ENCODE data around the gene GSTM1. TPM values are rescaled to one million over a fixed set of nuclear protein-coding genes. Genes with fewer than 3 reads are reported as not detected.

The GSTM1 gene
- total and polyA plus RNA-seq, 10 donors, result 0.47 to 98.6 (median 65.0) TPM; not detected in 3

DNA sequence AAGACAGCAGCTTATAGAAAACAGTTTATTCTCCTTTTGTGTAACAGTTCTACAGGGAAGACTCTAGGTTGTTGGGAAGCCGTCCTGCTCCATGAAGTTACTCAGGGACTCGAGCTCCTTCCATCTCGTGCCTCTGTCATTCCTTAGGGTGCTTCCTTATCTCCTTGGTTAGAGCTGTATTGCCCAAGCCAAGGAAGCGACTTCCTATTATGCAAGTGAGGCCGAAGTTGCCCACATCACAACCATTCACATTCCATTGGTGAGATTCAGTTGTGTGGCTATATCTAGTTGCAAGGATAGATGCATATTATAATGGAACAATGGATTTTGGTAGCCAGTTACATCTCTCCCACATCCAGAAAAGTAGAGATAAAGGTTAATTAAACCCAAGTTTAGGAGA is 33.4 kb downstream of the GSTM1 start:
- TF ChIP-seq POLR2AphosphoS5 (IDR thresholded peaks at IDR 0.05), result no peak
- no peak for TF ChIP-seq POLR2A (IDR thresholded peaks at IDR 0.05)
- no peak for TF ChIP-seq CTCF (IDR thresholded peaks at IDR 0.05 in 8 of 11, conservative IDR thresholded peaks at IDR 0.05 in 3 of 11)
- no peak overlapping the region for H3K27ac ChIP-seq
- no peaks in the 10 kb centered on the region for H3K27me3 ChIP-seq (replicated peaks in 1 of 7)
- no peaks in the 10 kb centered on the region for H3K4me1 ChIP-seq
- no peaks in the 10 kb centered on the region for H3K36me3 ChIP-seq
- intact Hi-C loops (cut with DNase I; ENCODE audit: low total_unique reads), result no loop called here
- no peak overlapping the region for H3K4me3 ChIP-seq
- H3K9me3 ChIP-seq, result no peaks in the 10 kb centered on the region
- 57 to 86% (median 71%) methylated on average over 5 of the region's 5 CpGs for WGBS, 5 donors
- DNase-seq, result no peak

DNA sequence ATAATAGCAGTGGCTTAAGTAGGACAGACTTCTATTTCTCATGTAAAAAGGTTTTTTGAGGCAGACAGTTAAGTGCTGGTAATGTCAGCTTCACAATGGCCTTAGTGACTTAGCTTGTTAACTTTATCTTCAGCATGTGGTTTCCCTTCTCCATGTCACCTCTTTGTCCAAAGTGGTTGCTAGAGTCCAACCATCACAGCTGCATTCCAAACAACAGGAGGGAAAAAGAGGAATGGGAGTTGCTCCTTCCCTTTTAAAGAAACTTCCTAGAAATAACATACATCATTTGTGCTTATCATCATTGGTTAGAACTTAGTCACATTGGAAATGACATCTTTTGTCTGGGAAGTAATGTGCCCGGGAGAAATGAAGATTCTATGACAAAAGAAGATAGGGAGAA is 34.4 kb downstream of the GSTM1 start:
- Histone ChIP-seq H3K4me3 (no peak overlapping the region), H3K27me3 (replicated peaks in 1 of 7) (no peaks in the 10 kb centered on the region), H3K27ac (no peak overlapping the region), H3K36me3 (no peaks in the 10 kb centered on the region), H3K9me3 (no peaks in the 10 kb centered on the region), H3K4me1 (no peaks in the 10 kb centered on the region)
- DNase-seq, result no peak
- WGBS, 5 donors, result 89 to 100% (median 93%) methylated on average over 1 of the region's 1 CpG
- intact Hi-C loops (cut with DNase I; ENCODE audit: low total_unique reads), result no loop called here
- TF ChIP-seq CTCF (IDR thresholded peaks at IDR 0.05 in 8 of 11, conservative IDR thresholded peaks at IDR 0.05 in 3 of 11), result no peak
- TF ChIP-seq POLR2AphosphoS5 (IDR thresholded peaks at IDR 0.05), result no peak
- TF ChIP-seq POLR2A (IDR thresholded peaks at IDR 0.05), result no peak

DNA sequence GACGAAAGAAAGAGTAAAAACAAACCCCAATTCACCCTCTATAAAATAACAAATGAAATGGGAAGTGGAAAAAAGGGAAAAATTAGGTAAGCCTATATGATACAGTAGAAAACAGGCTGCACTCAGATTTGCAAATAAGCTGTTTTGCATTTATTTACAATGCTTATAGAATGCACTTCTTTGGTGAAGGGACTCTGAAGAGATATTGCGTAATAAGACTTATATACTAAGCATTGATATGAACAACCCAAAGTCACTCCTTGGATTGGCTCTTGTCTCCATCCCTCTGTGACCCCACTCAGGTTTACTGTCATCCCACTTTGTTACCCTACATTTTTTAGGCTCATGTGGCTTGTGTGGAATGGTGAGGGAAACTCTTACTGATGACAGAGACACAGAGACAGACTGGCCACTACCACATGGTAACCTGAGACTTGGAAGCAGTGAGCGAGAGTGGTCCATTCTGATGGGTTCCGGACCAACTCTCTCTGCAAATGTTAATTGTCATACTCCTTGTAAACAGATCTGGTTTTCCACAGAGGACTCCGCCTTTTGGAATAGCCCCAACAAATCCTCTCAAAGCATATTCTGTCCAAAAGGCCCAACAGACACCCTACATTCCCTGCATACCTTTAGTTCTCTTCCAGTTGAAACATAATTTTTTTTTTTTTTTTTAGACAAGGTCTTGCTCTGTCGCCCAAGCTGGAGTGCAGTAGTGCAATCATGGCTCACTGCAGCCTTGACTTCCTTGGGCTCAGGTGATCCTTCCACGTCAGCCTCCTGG is 35.5 kb downstream of the GSTM1 start:
- TF ChIP-seq POLR2AphosphoS5 (IDR thresholded peaks at IDR 0.05) (no peak), POLR2A (IDR thresholded peaks at IDR 0.05) (no peak), CTCF (IDR thresholded peaks at IDR 0.05 in 8 of 11, conservative IDR thresholded peaks at IDR 0.05 in 3 of 11) (no peak)
- 85 to 93% (median 87%) methylated on average over 7 of the region's 7 CpGs for WGBS, 5 donors
- no peak for DNase-seq
- Histone ChIP-seq H3K4me1 (no peaks in the 10 kb centered on the region), H3K36me3 (no peaks in the 10 kb centered on the region), H3K27me3 (replicated peaks in 1 of 7) (no peaks in the 10 kb centered on the region), H3K27ac (no peak overlapping the region), H3K9me3 (no peaks in the 10 kb centered on the region), H3K4me3 (no peak overlapping the region)
- intact Hi-C loops (cut with DNase I; ENCODE audit: low total_unique reads), result no loop called here

DNA sequence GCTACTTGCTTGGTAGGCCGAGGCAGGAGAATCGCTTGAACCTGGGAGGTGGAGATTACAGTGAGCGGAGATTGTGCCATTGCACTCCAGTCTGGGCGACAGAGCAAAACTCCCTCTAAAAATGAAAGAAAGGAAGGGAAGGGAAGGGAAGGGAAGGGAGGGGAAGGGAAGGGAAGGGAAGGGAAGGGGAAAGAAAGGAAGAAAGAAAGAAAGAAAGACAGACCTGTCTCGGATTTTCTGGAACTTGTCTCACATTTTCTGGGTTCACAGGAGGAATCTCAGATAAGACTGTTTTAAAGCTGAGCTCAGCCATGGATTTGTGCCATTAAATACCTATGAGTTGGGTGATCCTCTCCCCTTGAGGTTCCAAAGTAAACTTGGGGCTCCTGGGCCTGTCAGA is 37.3 kb downstream of the GSTM1 start:
- no peak for DNase-seq
- Histone ChIP-seq H3K36me3 (no peaks in the 10 kb centered on the region), H3K9me3 (no peaks in the 10 kb centered on the region), H3K4me3 (no peak overlapping the region), H3K27me3 (replicated peaks in 1 of 7) (no peaks in the 10 kb centered on the region), H3K4me1 (no peaks in the 10 kb centered on the region), H3K27ac (no peak overlapping the region)
- no peak for TF ChIP-seq CTCF (IDR thresholded peaks at IDR 0.05 in 8 of 11, conservative IDR thresholded peaks at IDR 0.05 in 3 of 11)
- TF ChIP-seq POLR2A (IDR thresholded peaks at IDR 0.05), result no peak
- no peak for TF ChIP-seq POLR2AphosphoS5 (IDR thresholded peaks at IDR 0.05)
- WGBS, 5 donors, result 73 to 95% (median 85%) methylated on average over 5 of the region's 5 CpGs
- intact Hi-C loops (cut with DNase I; ENCODE audit: low total_unique reads), result no loop called here
